IPS DF 6.9 (cell line): ENCODE data around the gene EXO5.
"Not testable (repeated sequence)": the region's sequence is repeated elsewhere in the genome, so short reads cannot be mapped to it uniquely, and the experiment has no call there.

Experiments used
- DNase-seq: peaks from one replicate; pipeline ENCODE4 v3.0.0-alpha.2; 2013; ENCODE audit warnings: low read depth, low spot score
- H3K27ac ChIP-seq: one replicate; pipeline ENCODE4 v1.5.1; 2013; ENCODE audit warnings: low read length, control low read depth
- H3K27me3 ChIP-seq: 2 replicates; pipeline ENCODE4 v1.6.1; 2013; ENCODE audit warnings: mild to moderate bottlenecking, low read length; ENCODE audit not compliant: control insufficient read depth, insufficient read depth
- H3K36me3 ChIP-seq: 2 replicates; pipeline ENCODE4 v1.6.1; 2013; ENCODE audit warnings: low read length; ENCODE audit not compliant: control insufficient read depth, insufficient read depth
- H3K4me1 ChIP-seq: 2 replicates; pipeline ENCODE4 v1.6.1; 2013; ENCODE audit warnings: low read length; ENCODE audit not compliant: control insufficient read depth, insufficient read depth
- H3K4me3 ChIP-seq: 2 replicates; pipeline ENCODE4 v1.5.1; 2013; ENCODE audit warnings: mild to moderate bottlenecking, low read length
- H3K9me3 ChIP-seq: 2 replicates; pipeline ENCODE4 v1.6.1; 2013; ENCODE audit warnings: low read length, inconsistent platforms; ENCODE audit not compliant: control insufficient read depth, insufficient read depth
- WGBS: extraction: QIAGEN DNeasy Blood & Tissue Kit; methylation state at CpG from one replicate; pipeline ENCODE4 v1.1.7; 2013; ENCODE audit warnings: mixed read lengths, missing lambda C conversion rate; ENCODE audit not compliant: insufficient read length, insufficient coverage; 5-methylcytosine and 5-hydroxymethylcytosine counted together

The EXO5 gene

DNA sequence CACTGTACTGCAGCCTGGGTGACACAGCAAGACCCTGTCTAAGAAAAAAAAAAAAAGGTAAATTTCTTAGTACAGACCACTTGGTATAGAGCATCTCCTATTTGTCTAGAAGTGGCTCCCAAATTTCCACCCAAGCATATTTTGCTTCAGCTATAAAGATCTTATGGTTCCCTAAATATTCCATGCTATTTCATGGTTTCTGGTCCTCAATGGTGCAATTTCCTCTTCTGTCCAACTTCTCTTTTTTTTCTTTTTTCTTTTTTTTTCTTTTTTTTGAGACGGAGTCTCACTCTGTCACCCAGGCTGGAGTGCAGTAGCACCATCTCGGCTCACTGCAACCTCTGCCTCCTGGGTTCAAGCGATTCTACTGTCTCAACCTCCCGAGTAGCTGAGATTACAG, 5.9 kb upstream of the EXO5 start:
- no CpG with 5 or more reads among the region's 4 CpGs for WGBS
- H3K4me1 ChIP-seq, H3K9me3 ChIP-seq, H3K27ac ChIP-seq, H3K36me3 ChIP-seq, H3K4me3 ChIP-seq, H3K27me3 ChIP-seq, DNase-seq: not testable (repeated sequence)

DNA sequence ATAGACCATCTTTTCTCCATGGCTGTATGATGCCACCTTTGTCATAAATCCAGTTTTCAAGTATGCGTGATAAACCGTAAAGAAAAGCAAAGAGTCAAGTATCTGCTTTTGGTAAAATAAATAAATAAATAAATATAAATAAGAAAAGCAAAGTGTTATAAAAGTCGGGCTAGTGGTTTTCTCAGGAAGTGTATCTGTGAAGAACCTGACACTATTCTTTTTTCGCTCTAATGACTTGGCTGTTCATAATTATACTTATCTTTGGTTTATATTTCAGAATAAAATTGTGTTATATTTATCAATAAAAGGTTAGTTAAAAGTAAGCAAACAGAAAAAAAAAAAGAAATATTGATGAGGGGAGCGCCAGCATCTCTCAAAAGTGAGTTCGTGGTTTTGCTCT, 594 bp upstream of the EXO5 start:
- no peaks in the 10 kb centered on the region for H3K36me3 ChIP-seq
- no peak for DNase-seq
- no peaks in the 10 kb centered on the region for H3K27me3 ChIP-seq
- no peaks in the 10 kb centered on the region for H3K9me3 ChIP-seq
- H3K4me1 ChIP-seq: no peaks in the 10 kb centered on the region
- no peak overlapping the region for H3K27ac ChIP-seq
- peak overlapping the region; percentile 41; the same call in 1 of the 2 replicates for H3K4me3 ChIP-seq
- no CpG with 5 or more reads among the region's 6 CpGs for WGBS

DNA sequence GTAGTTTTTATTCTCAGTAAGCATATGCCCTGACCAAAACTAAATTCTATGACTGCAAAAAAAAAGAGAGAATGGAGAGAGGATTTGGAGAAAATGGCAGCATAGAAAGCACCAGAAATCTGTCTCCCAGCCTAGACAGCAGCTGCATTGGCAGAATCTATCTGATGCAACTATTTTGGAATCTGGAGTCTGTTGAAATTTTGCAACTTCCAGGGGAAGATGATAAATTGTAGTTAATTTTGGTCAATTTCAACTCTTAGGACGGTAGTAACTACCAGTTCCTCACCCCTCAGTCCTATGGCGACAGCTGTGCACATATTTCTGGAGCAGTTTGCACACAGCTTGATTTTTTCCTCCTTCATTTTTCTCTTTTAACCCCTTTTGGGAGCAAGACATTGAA, 10.9 kb downstream of the EXO5 start:
- H3K27me3 ChIP-seq: no peaks in the 10 kb centered on the region
- H3K9me3 ChIP-seq: no peaks in the 10 kb centered on the region; the same call in 1 of the 2 replicates
- H3K27ac ChIP-seq: no peak overlapping the region
- no peak for DNase-seq
- no peak overlapping the region for H3K4me3 ChIP-seq
- no peaks in the 10 kb centered on the region for H3K4me1 ChIP-seq
- WGBS: no CpG with 5 or more reads among the region's 2 CpGs
- 0 out of 2 replicates have a peak, but pooled peaks cover 4% of the 10 kb centered on the region for H3K36me3 ChIP-seq

DNA sequence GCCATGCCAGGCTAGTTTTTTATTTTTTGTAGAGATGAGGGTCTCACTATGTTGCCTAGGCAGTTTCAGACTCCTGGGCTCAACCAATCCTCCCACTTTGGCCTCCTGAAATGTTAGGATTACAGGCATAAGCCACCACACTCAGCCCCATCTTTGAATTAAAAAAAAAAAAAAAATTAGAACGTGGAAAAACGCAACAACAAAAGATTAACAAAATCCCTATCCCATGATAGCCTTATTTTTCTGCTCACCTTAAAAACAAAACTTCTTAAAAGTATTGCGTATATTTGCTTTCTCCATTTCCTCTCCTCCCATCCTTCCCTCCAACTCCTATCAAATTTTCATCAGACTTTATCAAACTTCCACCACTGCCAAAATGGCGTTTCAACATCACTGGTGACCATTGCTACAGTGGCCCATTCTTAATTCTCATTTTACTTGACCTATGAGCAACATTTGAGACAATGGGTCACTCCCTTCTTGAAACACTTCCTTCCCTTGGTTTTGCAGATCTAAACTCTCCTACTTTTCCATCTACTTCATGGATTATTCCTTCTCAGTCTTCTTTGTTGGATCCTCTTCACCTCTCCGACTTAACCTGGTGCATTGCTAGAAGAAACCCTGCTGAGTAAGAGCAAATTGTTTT, 22.3 kb downstream of the EXO5 start:
- no peak for DNase-seq
- peak overlapping the region; percentile 94; the same call in 1 of the 2 replicates for H3K4me3 ChIP-seq
- no peak overlapping the region for H3K27ac ChIP-seq
- no peaks in the 10 kb centered on the region for H3K4me1 ChIP-seq
- 100% methylated on average over 2 of the region's 5 CpGs for WGBS
- H3K9me3 ChIP-seq: no peaks in the 10 kb centered on the region
- H3K27me3 ChIP-seq: no peaks in the 10 kb centered on the region
- H3K36me3 ChIP-seq: no peaks in the 10 kb centered on the region

DNA sequence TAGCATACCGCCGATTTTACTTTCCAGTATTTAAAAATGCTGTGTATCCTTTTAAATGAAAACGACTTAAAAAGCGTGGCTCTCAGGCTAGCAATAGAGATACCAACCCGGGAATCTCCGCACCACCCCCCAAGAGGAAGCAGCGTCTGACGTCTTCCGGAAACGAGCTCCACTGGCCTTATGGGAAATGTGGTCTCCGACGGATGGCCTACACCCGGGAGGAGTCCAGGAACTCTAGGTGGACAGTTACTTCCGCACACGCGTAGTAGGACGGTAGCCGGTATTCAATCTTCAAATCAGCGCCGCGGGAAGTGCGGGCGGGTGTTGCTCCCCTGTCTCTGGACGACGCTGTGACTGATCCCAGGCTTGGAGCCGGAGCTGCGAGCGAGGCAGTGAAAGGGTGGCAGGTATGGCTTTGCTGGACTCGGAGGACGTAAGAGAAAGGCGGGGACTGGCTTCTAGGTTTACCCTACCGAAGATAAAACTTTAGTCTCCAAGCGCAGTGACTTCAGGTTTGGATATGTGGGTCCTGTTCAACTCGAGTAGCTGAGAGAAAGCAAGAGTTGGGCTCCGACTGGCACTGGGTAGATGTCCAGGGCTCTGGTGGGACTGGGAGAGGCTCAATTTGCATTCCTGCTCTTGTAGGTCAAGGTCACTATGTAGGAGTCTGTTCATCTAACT, 23.0 kb downstream of the EXO5 start, which contains the start of gene ZNF684:
TSS of gene ZNF684 (plus strand) at position 257 of the 681 bp plus-strand sequence. CDS start 1,530 bp downstream, outside the sequence.
- H3K27ac ChIP-seq: no peak within 1 kb of the TSS

DNA sequence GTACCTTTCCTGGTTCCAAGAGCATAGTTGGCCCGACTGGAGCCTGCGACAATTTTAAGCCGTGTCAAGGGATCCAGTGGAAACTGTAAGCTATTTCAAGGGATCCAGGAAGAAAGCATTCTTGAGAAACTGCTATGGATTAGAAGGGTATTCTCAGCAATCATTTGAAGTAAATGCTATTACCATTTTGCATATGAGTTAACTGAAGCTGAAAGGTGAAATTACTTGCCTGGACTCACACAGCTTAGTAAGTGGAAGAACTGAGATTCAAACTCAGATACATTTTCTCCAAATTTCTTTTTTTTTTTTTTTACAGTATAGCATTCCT, 23.5 kb downstream of the EXO5 start:
- Histone ChIP-seq H3K4me3 (peak overlapping the region; percentile 94; the same call in 1 of the 2 replicates), H3K4me1 (no peaks in the 10 kb centered on the region), H3K36me3 (no peaks in the 10 kb centered on the region), H3K9me3 (no peaks in the 10 kb centered on the region), H3K27ac (no peak overlapping the region), H3K27me3 (no peaks in the 10 kb centered on the region)
- no peak for DNase-seq
- no CpG with 5 or more reads among the region's 3 CpGs for WGBS

More for the DNA sequence above, 23.0 kb downstream of the EXO5 start, which contains the start of gene ZNF684:
- Histone ChIP-seq H3K4me1 (no peaks in the 10 kb centered on the region), H3K4me3 (peak within 1 kb of the TSS; percentile 94), H3K27me3 (no peaks in the 10 kb centered on the region), H3K9me3 (no peaks in the 10 kb centered on the region), H3K36me3 (no peaks in the 10 kb centered on the region)
- DNase-seq: peak; percentile 75
- WGBS: no CpG with 5 or more reads among the region's 35 CpGs

DNA sequence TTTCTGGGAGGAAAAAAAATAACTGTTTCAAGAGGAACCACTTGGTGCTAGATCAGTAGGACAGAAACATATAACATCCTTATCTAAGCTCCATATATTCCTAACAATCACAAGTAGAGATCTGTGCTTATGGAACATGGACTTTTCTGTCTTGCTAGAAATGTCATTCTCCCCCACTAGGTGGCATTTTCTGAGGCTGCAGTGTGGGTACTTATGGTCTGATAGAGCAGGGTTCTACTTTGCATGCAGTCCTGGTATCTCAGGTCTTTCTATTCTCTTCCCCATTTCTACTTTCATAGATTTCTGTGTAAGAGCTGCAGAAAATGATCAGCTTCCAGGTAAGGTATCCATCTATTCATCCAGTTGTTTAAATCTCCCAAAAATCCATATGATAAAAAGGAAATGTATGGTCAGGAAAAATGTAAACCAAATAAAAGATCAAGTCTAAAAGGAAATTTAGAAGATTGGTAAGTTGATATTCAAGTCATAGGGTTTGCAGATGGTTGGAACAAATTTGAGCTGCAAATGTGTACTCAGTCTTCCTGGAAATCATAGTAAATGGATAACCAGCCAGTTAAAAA, 24.4 kb downstream of the EXO5 start:
- Histone ChIP-seq H3K27ac (no peak overlapping the region), H3K27me3 (no peaks in the 10 kb centered on the region), H3K4me3 (no peak overlapping the region), H3K36me3 (no peaks in the 10 kb centered on the region), H3K9me3 (no peaks in the 10 kb centered on the region), H3K4me1 (no peaks in the 10 kb centered on the region)
- DNase-seq: no peak

DNA sequence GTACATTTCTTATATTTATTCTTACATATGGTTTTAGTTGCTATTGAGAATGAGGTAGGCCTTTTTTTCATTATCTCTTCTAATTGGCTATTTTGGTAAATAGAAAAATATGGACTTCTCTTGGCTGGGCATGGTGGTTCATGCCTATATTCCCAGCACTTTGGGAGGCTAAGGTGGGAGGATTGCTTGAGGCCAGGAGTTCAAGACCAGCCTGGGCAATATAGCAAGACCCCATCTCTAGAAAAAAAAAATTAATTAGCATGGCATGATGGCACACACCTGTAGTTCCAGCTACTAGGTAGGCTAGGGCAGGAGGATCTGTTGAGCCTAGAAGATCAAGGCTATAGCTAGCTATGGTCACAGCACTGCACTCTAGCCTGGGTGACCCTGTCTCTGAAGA, 26.0 kb downstream of the EXO5 start:
- Histone ChIP-seq H3K27me3 (no peaks in the 10 kb centered on the region), H3K4me1 (no peaks in the 10 kb centered on the region), H3K9me3 (no peaks in the 10 kb centered on the region), H3K4me3 (no peak overlapping the region), H3K27ac (no peak overlapping the region), H3K36me3 (no peaks in the 10 kb centered on the region)
- DNase-seq: no peak

DNA sequence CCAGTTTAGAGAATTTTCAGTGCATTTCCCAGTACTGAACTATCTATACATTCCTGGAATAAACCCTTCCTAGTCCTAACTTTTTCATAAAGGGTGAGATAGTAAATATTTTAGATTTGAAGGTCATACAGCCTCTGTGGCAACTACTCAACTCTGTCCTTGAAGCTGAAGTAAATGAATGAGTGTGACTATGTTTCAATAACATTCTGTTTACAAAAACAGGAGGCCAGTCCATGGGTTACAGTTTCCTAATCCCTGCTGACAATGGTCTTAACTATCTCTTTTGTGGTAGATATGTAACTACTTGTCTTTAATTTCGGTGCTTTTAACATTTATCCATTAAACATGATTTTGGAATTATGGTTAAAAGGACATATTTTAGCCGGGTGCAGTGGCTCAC, 27.2 kb downstream of the EXO5 start:
- Histone ChIP-seq H3K9me3 (no peaks in the 10 kb centered on the region), H3K4me3 (no peak overlapping the region), H3K36me3 (no peaks in the 10 kb centered on the region), H3K4me1 (no peaks in the 10 kb centered on the region), H3K27me3 (no peaks in the 10 kb centered on the region), H3K27ac (no peak overlapping the region)
- WGBS: no CpG with 5 or more reads among the region's 2 CpGs
- DNase-seq: no peak

DNA sequence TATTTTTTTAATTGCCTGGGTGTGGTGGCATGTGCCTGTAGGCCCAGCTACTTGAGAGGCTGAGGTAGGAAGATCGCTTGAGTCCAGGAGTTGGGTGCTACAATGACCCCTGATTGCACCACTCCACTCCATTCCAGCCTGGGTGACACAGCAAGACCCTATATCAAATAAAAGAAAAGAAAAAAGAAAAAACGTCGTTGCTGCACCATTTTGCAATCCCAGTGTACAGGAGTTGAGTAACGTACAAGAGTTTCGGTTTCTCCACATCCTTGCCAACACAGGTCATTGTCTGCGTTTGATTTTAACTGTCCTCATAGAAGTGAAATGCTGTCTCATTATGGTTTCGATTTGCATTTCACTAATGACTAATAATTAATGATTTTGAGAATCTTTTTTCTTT, 30.8 kb downstream of the EXO5 start:
- Histone ChIP-seq H3K36me3 (no peaks in the 10 kb centered on the region), H3K27me3 (no peaks in the 10 kb centered on the region), H3K4me1 (no peaks in the 10 kb centered on the region), H3K27ac (no peak overlapping the region), H3K4me3 (no peak overlapping the region), H3K9me3 (no peaks in the 10 kb centered on the region)
- DNase-seq: no peak
- WGBS: no CpG with 5 or more reads among the region's 7 CpGs
